HG02759 (cell line): ENCODE data around the gene ZC3H14.
"Not testable (repeated sequence)": the region's sequence is repeated elsewhere in the genome, so short reads cannot be mapped to it uniquely, and the experiment has no call there.

Source experiments
- ATAC-seq: cut with Tn5 transposase; IDR thresholded peaks from one replicate; pipeline ENCODE4 v1.9.1; 2021; ENCODE audit warnings: mild to moderate bottlenecking, moderate library complexity; ENCODE audit not compliant: unreplicated experiment

Gene ZC3H14

GRCh38 chr14:88562831-88563686 lies at the start of gene ZC3H14:
Gene ZC3H14, plus strand, starts transcription at chr14:88563037. Its CDS starts 97 bp downstream, at chr14:88563134.
- peak; percentile 95 for ATAC-seq

- no peak for ATAC-seq
Observed at GRCh38 chr14:88515499-88516221, 47.2 kb upstream of the ZC3H14 start.

GRCh38 chr14:88516861-88517357 lies 45.9 kb upstream of the ZC3H14 start:
- ATAC-seq, result no peak

GRCh38 chr14:88518592-88519512 lies 44.0 kb upstream of the ZC3H14 start:
- no peak for ATAC-seq

GRCh38 chr14:88519907-88520306 lies 42.9 kb upstream of the ZC3H14 start:
- ATAC-seq, result no peak

GRCh38 chr14:88521818-88522217 lies 41.0 kb upstream of the ZC3H14 start:
- no peak for ATAC-seq

GRCh38 chr14:88522393-88522792 lies 40.4 kb upstream of the ZC3H14 start:
- no peak for ATAC-seq

GRCh38 chr14:88529889-88530288 lies 32.9 kb upstream of the ZC3H14 start:
- not testable (repeated sequence) for ATAC-seq

- no peak for ATAC-seq
Observed at GRCh38 chr14:88533064-88533602, 29.7 kb upstream of the ZC3H14 start.

GRCh38 chr14:88535149-88535548 lies 27.7 kb upstream of the ZC3H14 start:
- ATAC-seq, result no peak

GRCh38 chr14:88535813-88536212 lies 27.0 kb upstream of the ZC3H14 start:
- ATAC-seq, result no peak

GRCh38 chr14:88541324-88541723 lies 21.5 kb upstream of the ZC3H14 start:
- no peak for ATAC-seq

- ATAC-seq, result no peak
Observed at GRCh38 chr14:88542857-88543795, 19.7 kb upstream of the ZC3H14 start.

GRCh38 chr14:88545256-88545655 lies 17.6 kb upstream of the ZC3H14 start:
- no peak for ATAC-seq

- ATAC-seq, result no peak
Observed at GRCh38 chr14:88546621-88547385, 16.0 kb upstream of the ZC3H14 start.

GRCh38 chr14:88547386-88547780 lies 15.5 kb upstream of the ZC3H14 start:
- no peak for ATAC-seq

GRCh38 chr14:88550078-88550477 lies 12.8 kb upstream of the ZC3H14 start:
- no peak for ATAC-seq

- peak; percentile 69 for ATAC-seq
Observed at GRCh38 chr14:88551094-88551870, 11.6 kb upstream of the ZC3H14 start.
